Osteoblast (primary cell): ENCODE data around the gene DKK2. TPM values are rescaled to one million over a fixed set of nuclear protein-coding genes. Genes with fewer than 3 reads are reported as not detected.

Experiments used
- DNase-seq: peaks from one replicate; pipeline ENCODE4 v3.0.0; 2011; ENCODE audit warnings: low spot score, mixed read lengths; ENCODE audit not compliant: insufficient read length; ENCODE audit errors: missing footprints
- H2AFZ ChIP-seq: 2 replicates; pipeline ENCODE4 v1.6.0; 2011; ENCODE audit warnings: mild to moderate bottlenecking, low read length
- H3K27ac ChIP-seq: 2 replicates; pipeline ENCODE4 v1.5.1; 2011; ENCODE audit warnings: mild to moderate bottlenecking, low read depth, low read length, moderate library complexity
- H3K27me3 ChIP-seq: 2 replicates; pipeline ENCODE4 v1.6.0; 2012; ENCODE audit warnings: mild to moderate bottlenecking, control low read depth, inconsistent platforms, low read length, moderate library complexity; ENCODE audit not compliant: insufficient read depth
- H3K36me3 ChIP-seq: 2 replicates; pipeline ENCODE4 v1.5.1; 2011; ENCODE audit warnings: mild to moderate bottlenecking, low read length, control low read depth, moderate library complexity; ENCODE audit not compliant: insufficient read depth
- H3K4me1 ChIP-seq: 2 replicates; pipeline ENCODE4 v1.5.1; 2011; ENCODE audit warnings: mild to moderate bottlenecking, low read length, control low read depth, moderate library complexity; ENCODE audit not compliant: insufficient read depth
- H3K4me2 ChIP-seq: 2 replicates; pipeline ENCODE4 v1.6.0; 2011; ENCODE audit warnings: mild to moderate bottlenecking, low read length; ENCODE audit not compliant: insufficient read depth
- H3K4me3 ChIP-seq: fragments of 200-600 bp; sonication (generic); 3 replicates; pipeline ENCODE4 v1.5.1; 2012; ENCODE audit warnings: mild to moderate bottlenecking, low read length, inconsistent platforms; ENCODE audit not compliant: insufficient read depth
- H3K79me2 ChIP-seq: 2 replicates; pipeline ENCODE4 v1.6.0; 2012; ENCODE audit warnings: mild to moderate bottlenecking, low read length, control low read depth, inconsistent platforms; ENCODE audit not compliant: insufficient read depth
- H3K9me3 ChIP-seq: 2 replicates; pipeline ENCODE4 v1.5.1; 2011; ENCODE audit warnings: low read depth, low read length, control low read depth
- H4K20me1 ChIP-seq: 2 replicates; pipeline ENCODE4 v1.6.0; 2012; ENCODE audit warnings: mild to moderate bottlenecking, low read length, control low read depth; ENCODE audit not compliant: insufficient read depth
- CTCF ChIP-seq: IDR thresholded peaks from 2 replicates; pipeline ENCODE4 v1.5.1; 2011; ENCODE audit warnings: mild to moderate bottlenecking, low read depth, low read length, moderate library complexity; ENCODE audit errors: extremely low read depth
- total RNA-seq: library from RNA; depleted of rRNA; stranded (reverse); fragments of >200 nt; gene quantifications from 2 replicates; pipeline ENCODE4 v1.2.3, GENCODE V29; 2012

The DKK2 gene
- total RNA-seq, 1 donor: not detected

GRCh38 chr4:107046261-107046660, 10.1 kb upstream of the DKK2 start:
- no peak overlapping the region for H2AFZ ChIP-seq
- no peak for TF ChIP-seq CTCF
- no peaks in the 10 kb centered on the region for H3K36me3 ChIP-seq

DNA sequence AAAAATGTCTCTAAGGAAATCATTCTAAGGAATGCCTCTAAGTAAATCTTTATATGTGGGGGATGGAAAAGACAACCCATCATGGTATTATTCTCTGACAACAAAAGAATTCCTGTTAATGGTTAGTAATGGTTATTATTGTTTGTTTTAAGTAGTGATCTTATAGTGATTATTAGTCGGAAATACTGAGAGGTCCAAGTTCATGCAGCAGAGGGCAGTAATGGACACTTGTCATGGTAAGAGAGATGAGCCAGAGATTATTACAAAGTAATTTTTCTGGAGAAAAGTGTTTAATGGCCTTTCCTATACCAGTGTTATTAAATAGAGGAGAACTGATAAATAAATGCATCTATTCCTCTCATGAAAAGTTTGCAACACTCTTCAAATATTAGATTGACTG, 8.1 kb upstream of the DKK2 start:
- H3K4me1 ChIP-seq: no peaks in the 10 kb centered on the region
- H3K4me3 ChIP-seq: no peak overlapping the region
- H3K27ac ChIP-seq: no peak overlapping the region
- H3K9me3 ChIP-seq: no peaks in the 10 kb centered on the region
- no peak overlapping the region for H3K4me2 ChIP-seq
- TF ChIP-seq CTCF: peak; percentile 34
- H3K27me3 ChIP-seq: no peaks in the 10 kb centered on the region
- H2AFZ ChIP-seq: no peak overlapping the region
- no peaks in the 10 kb centered on the region for H3K79me2 ChIP-seq
- H3K36me3 ChIP-seq: no peaks in the 10 kb centered on the region
- no peaks in the 10 kb centered on the region for H4K20me1 ChIP-seq
- DNase-seq: no peak

More at GRCh38 chr4:107046261-107046660, 10.1 kb upstream of the DKK2 start:
- no peak for DNase-seq
- Histone ChIP-seq H3K4me2 (no peak overlapping the region), H3K27me3 (no peaks in the 10 kb centered on the region), H3K4me3 (no peak overlapping the region), H4K20me1 (no peaks in the 10 kb centered on the region), H3K9me3 (no peaks in the 10 kb centered on the region), H3K4me1 (no peaks in the 10 kb centered on the region), H3K27ac (no peak overlapping the region), H3K79me2 (no peaks in the 10 kb centered on the region)

GRCh38 chr4:107037199-107037584, 1.1 kb upstream of the DKK2 start:
- no peak overlapping the region for H3K27ac ChIP-seq
- no peaks in the 10 kb centered on the region for H3K9me3 ChIP-seq
- TF ChIP-seq CTCF: peak; percentile 50
- H3K4me3 ChIP-seq: peak overlapping the region; percentile 59
- DNase-seq: peak; percentile 69
- H2AFZ ChIP-seq: peak overlapping the region; percentile 25
- no peaks in the 10 kb centered on the region for H3K79me2 ChIP-seq
- peaks cover 46% of the 10 kb centered on the region for H3K27me3 ChIP-seq
- peak overlapping the region; percentile 83 for H3K4me2 ChIP-seq
- H3K4me1 ChIP-seq: peaks cover 18% of the 10 kb centered on the region
- no peaks in the 10 kb centered on the region for H4K20me1 ChIP-seq
- H3K36me3 ChIP-seq: no peaks in the 10 kb centered on the region

DNA sequence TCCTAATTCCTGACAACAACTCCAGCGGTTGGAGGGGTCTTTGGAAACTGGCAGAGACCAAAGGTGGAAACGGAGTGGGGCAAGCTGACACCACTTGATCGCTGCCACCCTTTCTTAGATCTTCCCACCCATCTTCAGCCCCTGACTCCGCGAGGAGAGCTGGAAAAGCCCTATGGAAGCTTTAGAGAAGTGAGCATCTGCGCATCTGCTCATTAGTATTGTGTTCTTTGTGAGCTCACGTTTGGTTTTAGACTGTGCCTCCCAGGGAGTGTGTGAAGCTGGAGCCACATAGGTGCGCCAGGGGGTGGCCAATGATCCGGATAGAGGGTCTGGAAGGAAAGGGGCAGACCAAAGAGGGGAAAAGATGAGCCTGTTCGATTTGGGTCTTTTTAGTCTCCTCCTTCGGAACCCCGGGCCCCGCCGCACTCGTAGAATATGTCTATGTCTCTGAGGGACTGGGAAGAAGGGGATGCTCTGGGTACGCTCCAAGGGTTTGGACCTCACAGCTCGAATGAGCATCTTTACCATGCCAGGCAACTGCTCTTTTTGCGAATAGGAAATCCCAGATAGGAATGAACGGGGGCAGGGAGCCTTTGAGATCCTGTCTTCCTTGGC, 578 bp upstream of the DKK2 start:
- peak overlapping the region; percentile 70 for H2AFZ ChIP-seq
- H3K4me1 ChIP-seq: peaks cover 18% of the 10 kb centered on the region
- DNase-seq: no peak
- H3K4me2 ChIP-seq: peak overlapping the region; percentile 83
- no peaks in the 10 kb centered on the region for H3K9me3 ChIP-seq
- no peak overlapping the region for H3K27ac ChIP-seq
- TF ChIP-seq CTCF: no peak
- H3K36me3 ChIP-seq: no peaks in the 10 kb centered on the region
- H3K27me3 ChIP-seq: peaks cover 46% of the 10 kb centered on the region
- no peaks in the 10 kb centered on the region for H4K20me1 ChIP-seq
- H3K79me2 ChIP-seq: no peaks in the 10 kb centered on the region
- peak overlapping the region; percentile 59 for H3K4me3 ChIP-seq
